Endodermal cell (in vitro differentiated cells): ENCODE results near the gene LACRT. TPM values are rescaled to one million over a fixed set of nuclear protein-coding genes. Genes with fewer than 3 reads are reported as not detected.
"Not testable (repeated sequence)": the region's sequence is repeated elsewhere in the genome, so short reads cannot be mapped to it uniquely, and the experiment has no call there.

Experiments used
- DNase-seq: peaks from one replicate; pipeline ENCODE4 v3.0.0-alpha.2; 2017
- H3K27ac ChIP-seq: 2 replicates; pipeline ENCODE4 v1.5.1; 2013; ENCODE audit warnings: mild to moderate bottlenecking, low read depth, low read length, moderate library complexity
- H3K27me3 ChIP-seq: 2 replicates; pipeline ENCODE4 v1.6.1; 2013; ENCODE audit warnings: mild to moderate bottlenecking, low read length, moderate library complexity; ENCODE audit not compliant: insufficient read depth, control insufficient read depth, poor library complexity, severe bottlenecking
- H3K36me3 ChIP-seq: 2 replicates; pipeline ENCODE4 v1.7.0; 2013; ENCODE audit warnings: mild to moderate bottlenecking, low read length, moderate library complexity; ENCODE audit not compliant: control insufficient read depth, insufficient read depth
- H3K4me1 ChIP-seq: one replicate; pipeline ENCODE4 v1.7.0; 2013; ENCODE audit warnings: low read length; ENCODE audit not compliant: control insufficient read depth, insufficient read depth
- H3K4me3 ChIP-seq: 2 replicates; pipeline ENCODE4 v1.5.1; 2013; ENCODE audit warnings: mild to moderate bottlenecking, low read length, moderate library complexity
- H3K9ac ChIP-seq: 2 replicates; pipeline ENCODE4 v1.6.1; 2013; ENCODE audit warnings: mild to moderate bottlenecking, low read length, moderate library complexity; ENCODE audit not compliant: poor library complexity, severe bottlenecking; ENCODE audit errors: extremely low read depth
- H3K9me3 ChIP-seq: 2 replicates; pipeline ENCODE4 v1.6.1; 2013; ENCODE audit warnings: mild to moderate bottlenecking, low read length, moderate library complexity; ENCODE audit not compliant: control insufficient read depth
- H3K27ac Mint-ChIP-seq: 2 replicates; pipeline ENCODE4 v1.8.0; 2020; ENCODE audit warnings: mixed read lengths
- H3K27me3 Mint-ChIP-seq: 2 replicates; pipeline ENCODE4 v1.8.0; 2021; ENCODE audit warnings: mild to moderate bottlenecking, mixed read lengths; ENCODE audit not compliant: insufficient read depth
- H3K36me3 Mint-ChIP-seq: 2 replicates; pipeline ENCODE4 v1.8.0; 2020; ENCODE audit warnings: low read depth, mixed read lengths
- H3K4me1 Mint-ChIP-seq: 2 replicates; pipeline ENCODE4 v1.8.0; 2020; ENCODE audit warnings: mixed read lengths
- H3K4me3 Mint-ChIP-seq: 2 replicates; pipeline ENCODE4 v1.8.0; 2020; ENCODE audit warnings: mild to moderate bottlenecking, moderate library complexity, mixed read lengths
- H3K9me3 Mint-ChIP-seq: 2 replicates; pipeline ENCODE4 v1.8.0; 2020; ENCODE audit warnings: mild to moderate bottlenecking, mixed read lengths
- WGBS, 2 experiments: methylation state at CpG; one replicate each; pipeline versions ENCODE4 v1.1.5 to v1.1.7; 2013; ENCODE audit warnings: missing lambda C conversion rate in 2 of 2, mixed read lengths in 1 of 2; ENCODE audit not compliant: insufficient coverage in 1 of 2, insufficient read length in 1 of 2; 5-methylcytosine and 5-hydroxymethylcytosine counted together
- total RNA-seq, 2 donors: library from RNA; stranded (reverse); fragmentation: NEBNext Ultra II Directional in 1 of 2; extraction: Animal tissue kit (Norgen Biotek cat#: 25700) in 1 of 2; gene quantifications; 2 replicates in 1 of 2; 3 replicates in 1 of 2; pipeline ENCODE4 v1.2.1, GENCODE V29; 2021
- TF ChIP-seq, protein P1 (sequence below): fragments of 200-600 bp; sonication (generic); conservative IDR thresholded peaks from 2 replicates; pipeline ENCODE4 v1.5.0; 2021; ENCODE audit warnings: antibody characterized with exemption, mild to moderate bottlenecking

LACRT gene
- total RNA-seq, 2 donors from 2014 or later, result not detected

DNA sequence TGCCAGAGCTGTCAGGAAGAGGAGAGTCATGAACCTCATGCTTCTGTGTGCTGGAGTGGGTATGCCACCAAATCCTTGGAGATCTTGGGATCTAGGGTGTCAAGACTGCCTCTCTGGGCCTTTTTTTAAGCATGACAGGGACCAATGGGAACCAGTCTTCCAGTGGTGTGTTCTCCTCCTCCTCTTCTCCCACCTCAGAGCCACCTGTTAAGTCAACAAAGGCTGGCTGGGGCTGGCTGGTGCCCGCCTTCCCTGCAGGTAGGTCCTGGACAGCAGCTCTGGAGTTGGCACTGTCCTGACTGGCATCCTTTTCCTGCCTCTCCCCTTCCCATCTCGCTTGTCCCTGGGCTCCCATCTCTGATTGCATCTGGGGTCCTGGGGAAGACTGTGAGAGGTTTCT lies 13.6 kb upstream of the LACRT start, which contains the start of gene DCD:
DCD (minus strand) TSS at position 101 of the 400 bp plus-strand sequence; CDS start at position 39, 62 bp downstream.
- Histone ChIP-seq H3K9ac (no peak within 1 kb of the TSS), H3K27me3 (peaks cover 100% of the 10 kb centered on the region), H3K36me3 (no peaks in the 10 kb centered on the region), H3K4me3 (no peak within 1 kb of the TSS), H3K27ac (no peak within 1 kb of the TSS), H3K4me1 (no peaks in the 10 kb centered on the region), H3K9me3 (no peaks in the 10 kb centered on the region)
- no peaks in the 10 kb centered on the region for H3K36me3 Mint-ChIP-seq
- 93 to 100% methylated on average over 1 to 2 of the region's 2 CpGs for WGBS, 2 experiments
- H3K9me3 Mint-ChIP-seq, result no peaks in the 10 kb centered on the region
- H3K27me3 Mint-ChIP-seq, result peaks cover 55% of the 10 kb centered on the region
- DNase-seq, result no peak
- no peak within 1 kb of the TSS for H3K4me3 Mint-ChIP-seq
- TF ChIP-seq, protein P1, sequence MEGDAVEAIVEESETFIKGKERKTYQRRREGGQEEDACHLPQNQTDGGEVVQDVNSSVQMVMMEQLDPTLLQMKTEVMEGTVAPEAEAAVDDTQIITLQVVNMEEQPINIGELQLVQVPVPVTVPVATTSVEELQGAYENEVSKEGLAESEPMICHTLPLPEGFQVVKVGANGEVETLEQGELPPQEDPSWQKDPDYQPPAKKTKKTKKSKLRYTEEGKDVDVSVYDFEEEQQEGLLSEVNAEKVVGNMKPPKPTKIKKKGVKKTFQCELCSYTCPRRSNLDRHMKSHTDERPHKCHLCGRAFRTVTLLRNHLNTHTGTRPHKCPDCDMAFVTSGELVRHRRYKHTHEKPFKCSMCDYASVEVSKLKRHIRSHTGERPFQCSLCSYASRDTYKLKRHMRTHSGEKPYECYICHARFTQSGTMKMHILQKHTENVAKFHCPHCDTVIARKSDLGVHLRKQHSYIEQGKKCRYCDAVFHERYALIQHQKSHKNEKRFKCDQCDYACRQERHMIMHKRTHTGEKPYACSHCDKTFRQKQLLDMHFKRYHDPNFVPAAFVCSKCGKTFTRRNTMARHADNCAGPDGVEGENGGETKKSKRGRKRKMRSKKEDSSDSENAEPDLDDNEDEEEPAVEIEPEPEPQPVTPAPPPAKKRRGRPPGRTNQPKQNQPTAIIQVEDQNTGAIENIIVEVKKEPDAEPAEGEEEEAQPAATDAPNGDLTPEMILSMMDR, result no peak
- no peaks in the 10 kb centered on the region for H3K4me1 Mint-ChIP-seq
- no peak within 1 kb of the TSS for H3K27ac Mint-ChIP-seq

DNA sequence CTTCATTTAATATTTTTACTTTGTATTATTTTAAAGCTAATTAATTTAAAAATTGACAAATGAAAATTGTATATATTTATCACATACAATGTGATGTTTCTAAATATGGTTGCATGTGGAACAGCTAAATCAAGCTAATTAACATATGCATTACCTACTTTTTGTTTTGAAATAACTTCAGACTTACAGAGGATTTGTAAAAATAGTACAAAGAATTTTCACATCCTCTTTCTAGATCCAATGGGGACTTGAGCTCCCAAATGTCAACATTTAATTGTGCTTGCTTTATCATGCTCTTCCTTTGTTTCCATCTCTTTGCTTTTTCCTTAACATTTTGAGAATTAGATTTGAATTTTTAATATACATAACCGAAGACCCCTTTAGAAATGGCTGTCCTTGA lies 6.9 kb upstream of the LACRT start:
- WGBS, 2 experiments, result 88% methylated on average over 1 of the region's 1 CpG; no CpG with 5 or more reads in 1 of the 2 experiments
- H3K27me3 Mint-ChIP-seq, result peaks cover 92% of the 10 kb centered on the region

DNA sequence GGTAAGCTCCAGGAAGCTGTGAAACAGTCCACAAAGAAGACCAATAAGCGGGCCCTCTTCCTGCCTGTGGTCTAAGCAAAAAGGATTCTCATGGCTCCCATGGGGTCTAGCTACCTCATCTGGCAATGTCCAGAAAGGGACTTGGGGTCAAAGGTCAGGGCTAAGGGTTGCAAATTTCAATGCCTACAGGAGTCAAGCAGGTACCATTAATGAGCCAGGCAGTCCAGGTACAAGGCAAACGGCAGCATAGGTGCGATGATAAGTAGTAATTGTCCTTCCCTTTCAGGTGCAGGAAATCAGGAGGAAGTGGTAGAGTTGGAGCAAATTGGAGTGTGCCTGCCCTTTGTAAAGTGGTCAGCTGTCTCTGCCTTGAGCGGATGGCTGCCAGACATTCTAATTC lies 6.4 kb upstream of the LACRT start:
- Mint-ChIP-seq H3K4me1 (no peaks in the 10 kb centered on the region), H3K36me3 (no peaks in the 10 kb centered on the region), H3K27ac (no peak overlapping the region), H3K27me3 (peaks cover 92% of the 10 kb centered on the region), H3K9me3 (peaks cover 12% of the 10 kb centered on the region), H3K4me3 (no peak overlapping the region)
- no peak overlapping the region for H3K27ac ChIP-seq
- no peak overlapping the region for H3K9ac ChIP-seq
- peaks cover 9% of the 10 kb centered on the region for H3K9me3 ChIP-seq
- DNase-seq, result no peak
- TF ChIP-seq, protein P1, result no peak
- peaks cover 95% of the 10 kb centered on the region for H3K27me3 ChIP-seq
- no peaks in the 10 kb centered on the region for H3K4me1 ChIP-seq
- no peaks in the 10 kb centered on the region for H3K36me3 ChIP-seq
- 95 to 96% methylated on average over 3 to 4 of the region's 4 CpGs for WGBS, 2 experiments
- no peak overlapping the region for H3K4me3 ChIP-seq

More for the DNA sequence above, 6.9 kb upstream of the LACRT start:
- Histone ChIP-seq H3K9ac (no peak overlapping the region), H3K27ac (no peak overlapping the region), H3K4me3 (no peak overlapping the region), H3K36me3 (no peaks in the 10 kb centered on the region), H3K9me3 (peaks cover 9% of the 10 kb centered on the region), H3K27me3 (peaks cover 95% of the 10 kb centered on the region), H3K4me1 (no peaks in the 10 kb centered on the region)
- no peaks in the 10 kb centered on the region for H3K4me1 Mint-ChIP-seq
- no peak overlapping the region for H3K27ac Mint-ChIP-seq
- no peaks in the 10 kb centered on the region for H3K36me3 Mint-ChIP-seq
- TF ChIP-seq, protein P1, result no peak
- H3K9me3 Mint-ChIP-seq, result peaks cover 12% of the 10 kb centered on the region
- no peak overlapping the region for H3K4me3 Mint-ChIP-seq
- DNase-seq, result no peak

DNA sequence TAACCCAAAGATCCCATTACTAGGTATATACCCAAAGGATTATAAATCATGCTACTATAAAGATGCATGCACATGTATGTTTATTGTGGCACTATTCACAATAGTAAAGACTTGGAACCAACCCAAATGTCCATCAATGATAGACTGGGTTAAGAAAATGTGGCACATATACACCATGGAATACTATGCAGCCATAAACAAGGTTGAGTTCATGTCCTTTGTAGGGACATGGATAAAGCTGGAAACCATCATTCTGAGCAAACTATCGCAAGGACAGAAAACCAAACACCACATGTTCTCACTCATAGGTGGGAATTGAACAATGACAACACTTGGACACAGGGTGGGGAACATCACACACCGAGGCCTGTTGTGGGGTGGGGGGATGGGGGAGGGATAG lies 4.4 kb upstream of the LACRT start:
- whole genome bisulfite sequencing, 2 experiments, result 83 to 90% methylated on average over 1 of the region's 2 CpGs
- H3K4me3 ChIP-seq, H3K4me3 Mint-ChIP-seq, H3K27ac ChIP-seq, H3K9ac ChIP-seq, H3K9me3 ChIP-seq, H3K36me3 Mint-ChIP-seq, H3K4me1 ChIP-seq, DNase-seq, H3K27ac Mint-ChIP-seq, H3K4me1 Mint-ChIP-seq, H3K36me3 ChIP-seq: not testable (repeated sequence)
- peaks cover 95% of the 10 kb centered on the region for H3K27me3 ChIP-seq
- H3K27me3 Mint-ChIP-seq, result peaks cover 92% of the 10 kb centered on the region
- peaks cover 12% of the 10 kb centered on the region for H3K9me3 Mint-ChIP-seq
